Measurements from ENCODE around the gene PAGE2B. TPM values are rescaled to one million over a fixed set of nuclear protein-coding genes. Genes with fewer than 3 reads are reported as not detected.

Gene PAGE2B
- total RNA-seq, 8 experiments from 2014 or later: 0.85 to 27.6 (median 3.1) TPM; not detected in 3

DNA sequence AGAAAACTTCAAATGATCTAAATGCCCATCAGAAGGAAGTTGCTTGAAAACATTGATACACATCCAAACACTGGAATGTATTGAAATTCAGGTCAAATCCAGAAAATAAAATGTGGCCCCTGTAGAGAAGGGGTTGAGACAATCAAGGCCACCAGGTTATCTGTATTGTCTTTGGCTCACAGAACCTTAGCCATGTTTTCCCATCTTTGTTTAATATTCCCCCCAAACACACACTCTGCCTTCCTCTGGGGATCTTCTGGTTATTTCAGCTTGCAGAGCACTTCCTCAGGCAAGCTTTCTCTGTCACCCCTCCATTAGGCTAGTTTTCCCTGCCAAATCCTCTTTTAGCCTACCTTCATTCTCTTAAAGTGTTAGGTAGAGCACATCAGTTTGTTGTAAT lies 44.4 kb downstream of the PAGE2B start:
- no peak for ATAC-seq (replicated peaks in 6 of 8)
- in situ Hi-C loops (cut with MboI; ENCODE audit: low pct_unique_long_range_greater_than_20kb in 2 of 9, low sequenced_read_pairs in 9 of 9, unreplicated experiment in 9 of 9): no loop called here
- Histone ChIP-seq H3K27ac (no peak overlapping the region), H3K4me3 (no peak overlapping the region), H3K4me1 (replicated peaks in 1 of 2) (no peaks in the 10 kb centered on the region)

DNA sequence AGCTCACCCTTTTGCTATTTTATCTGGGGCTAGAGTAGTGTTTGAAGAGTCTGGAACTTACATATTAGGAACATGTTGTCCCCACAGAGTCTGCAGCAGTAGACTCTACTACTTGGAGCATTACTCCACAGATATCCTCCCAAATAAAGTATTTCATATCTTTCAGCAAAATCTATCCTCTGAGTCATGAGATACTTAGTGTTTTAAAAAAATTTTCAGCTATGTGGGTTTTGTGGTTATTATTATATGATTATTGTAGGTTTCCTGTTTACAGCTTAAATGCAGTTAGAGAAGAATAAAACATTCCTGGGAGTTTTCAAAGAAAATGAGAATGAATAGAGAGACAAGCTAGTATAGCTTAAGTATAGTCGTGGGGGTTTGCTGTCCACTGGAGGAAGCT lies 44.9 kb downstream of the PAGE2B start:
- no peak overlapping the region for H3K27ac ChIP-seq
- in situ Hi-C loops (cut with MboI; ENCODE audit: low pct_unique_long_range_greater_than_20kb in 2 of 9, low sequenced_read_pairs in 9 of 9, unreplicated experiment in 9 of 9): no loop called here
- no peak overlapping the region for H3K4me3 ChIP-seq
- ATAC-seq (replicated peaks in 6 of 8): no peak
- WGBS, 10 experiments: 0 to 67% methylated on average over 1 of the region's 1 CpG; no CpG with 5 or more reads in 8 of the 10 experiments
- no peaks in the 10 kb centered on the region for H3K4me1 ChIP-seq (replicated peaks in 1 of 2)

GRCh38 chrX:55120761-55121358 lies 46.0 kb downstream of the PAGE2B start:
- 0 to 13% methylated on average over 1 to 2 of the region's 2 CpGs; no CpG with 5 or more reads in 8 of the 10 experiments for WGBS, 10 experiments

GRCh38 chrX:55123900-55124299 lies 49.1 kb downstream of the PAGE2B start:
- peak in 3 of 8 experiments; percentile 73 to 80 (median 73) for ATAC-seq (replicated peaks in 6 of 8)
- H3K27ac ChIP-seq: no peak overlapping the region
- no peaks in the 10 kb centered on the region for H3K4me1 ChIP-seq (replicated peaks in 1 of 2)
- WGBS, 10 experiments: 17 to 80% (median 58%) methylated on average over 1 to 5 of the region's 7 CpGs; no CpG with 5 or more reads in 6 of the 10 experiments
- in situ Hi-C loops (cut with MboI; ENCODE audit: low pct_unique_long_range_greater_than_20kb in 2 of 9, low sequenced_read_pairs in 9 of 9, unreplicated experiment in 9 of 9): no loop called here
- H3K4me3 ChIP-seq: no peak overlapping the region

More at GRCh38 chrX:55120761-55121358, 46.0 kb downstream of the PAGE2B start:
- in situ Hi-C loops (cut with MboI; ENCODE audit: low pct_unique_long_range_greater_than_20kb in 2 of 9, low sequenced_read_pairs in 9 of 9, unreplicated experiment in 9 of 9): no loop called here
- no peaks in the 10 kb centered on the region for H3K4me1 ChIP-seq (replicated peaks in 1 of 2)
- H3K27ac ChIP-seq: no peak overlapping the region
- no peak for ATAC-seq (replicated peaks in 6 of 8)
- no peak overlapping the region for H3K4me3 ChIP-seq

- H3K4me3 ChIP-seq: no peak overlapping the region
- H3K27ac ChIP-seq: no peak overlapping the region
- in situ Hi-C loops (cut with MboI; ENCODE audit: low pct_unique_long_range_greater_than_20kb in 2 of 9, low sequenced_read_pairs in 9 of 9, unreplicated experiment in 9 of 9): no loop called here
- H3K4me1 ChIP-seq (replicated peaks in 1 of 2): no peaks in the 10 kb centered on the region
- WGBS, 10 experiments: 0 to 54% (median 17%) methylated on average over 1 to 2 of the region's 2 CpGs; no CpG with 5 or more reads in 7 of the 10 experiments
- ATAC-seq (replicated peaks in 6 of 8): peak in 3 of 8 experiments; percentile 79 to 90 (median 82)
Observed at GRCh38 chrX:55127692-55128091, 52.9 kb downstream of the PAGE2B start.

Other genes starting within 250 kb of the PAGE2B start
- gene TRO, start 154.2 kb upstream of the PAGE2B start, total RNA-seq: 100 to 1,000 TPM in 2 of 8 experiments, 10 to 100 TPM in 5, 1 to 10 TPM in 1; 3.7 to 152 (median 82.8) TPM
- gene PFKFB1, start 80.8 kb upstream of the PAGE2B start, total RNA-seq: under 1 TPM in 7 of 8 experiments, not detected in 1; 0.21 to 0.69 (median 0.31) TPM
- 10 to 100 TPM in 3 of 8 experiments, 1 to 10 TPM in 5; 2.8 to 24.8 (median 6.8) TPM for gene APEX2, start 74.7 kb upstream of the PAGE2B start, total RNA-seq
- gene ALAS2, start 44.1 kb upstream of the PAGE2B start, total RNA-seq: under 1 TPM in 1 of 8 experiments, not detected in 7; 0.09 TPM
- 1 to 10 TPM in 1 of 8 experiments, not detected in 7; 4.3 TPM for gene PAGE2, start 14.0 kb downstream of the PAGE2B start, total RNA-seq
- gene PAGE5, start 145.3 kb downstream of the PAGE2B start, total RNA-seq: under 1 TPM in 1 of 8 experiments, not detected in 7; 0.38 TPM
- gene PAGE3, start 189.9 kb downstream of the PAGE2B start, total RNA-seq: not detected